Activated naive CD4-positive, alpha-beta T cell treated with anti-CD3 and anti-CD28 coated beads for 36 hours (primary cell): Measurements from ENCODE around the gene ANP32E. TPM values are rescaled to one million over a fixed set of nuclear protein-coding genes. Genes with fewer than 3 reads are reported as not detected.
A peak's percentile ranks its signal among the peaks of the same experiment; 100 is the strongest.
"Not testable (repeated sequence)": the region's sequence is repeated elsewhere in the genome, so short reads cannot be mapped to it uniquely, and the experiment has no call there.

Experiments
- CTCF ChIA-PET: fragments of 350-600 bp; sonication (Branson Sonifier 250); formaldehyde crosslinking; loops from one replicate; lab custom pipeline; 2021; ENCODE audit warnings: antibody characterized with exemption; lab: Charles Lee
- DNase-seq: peaks from one replicate; pipeline ENCODE4 v3.0.0-alpha.2; 2020
- H3K27ac Mint-ChIP-seq: one replicate; pipeline ENCODE4 v1.8.0; 2021; ENCODE audit warnings: mild to moderate bottlenecking, mixed read lengths
- H3K27me3 Mint-ChIP-seq: one replicate; pipeline ENCODE4 v1.8.0; 2021; ENCODE audit warnings: low read depth, mixed read lengths
- H3K36me3 Mint-ChIP-seq: one replicate; pipeline ENCODE4 v1.8.0; 2021; ENCODE audit warnings: low read depth, mixed read lengths
- H3K4me1 Mint-ChIP-seq: one replicate; pipeline ENCODE4 v1.8.0; 2021; ENCODE audit warnings: low read depth, mixed read lengths
- H3K4me3 Mint-ChIP-seq: one replicate; pipeline ENCODE4 v1.8.0; 2021; ENCODE audit warnings: mild to moderate bottlenecking, moderate library complexity, mixed read lengths
- H3K9me3 Mint-ChIP-seq: one replicate; pipeline ENCODE4 v1.8.0; 2021; ENCODE audit warnings: mixed read lengths
- intact Hi-C: fragments of 100-400 bp; cut with micrococcal nuclease; formaldehyde crosslinking; loops from one replicate; pipeline ENCODE4 v1.15.1; 2023
- total RNA-seq, 2 experiments: library from RNA; stranded (reverse); gene quantifications; one replicate each; pipeline ENCODE4 v1.2.3, GENCODE V29; 2021

ANP32E gene
- total RNA-seq, 2 experiments from 2014 or later, result 201 to 202 TPM

DNA sequence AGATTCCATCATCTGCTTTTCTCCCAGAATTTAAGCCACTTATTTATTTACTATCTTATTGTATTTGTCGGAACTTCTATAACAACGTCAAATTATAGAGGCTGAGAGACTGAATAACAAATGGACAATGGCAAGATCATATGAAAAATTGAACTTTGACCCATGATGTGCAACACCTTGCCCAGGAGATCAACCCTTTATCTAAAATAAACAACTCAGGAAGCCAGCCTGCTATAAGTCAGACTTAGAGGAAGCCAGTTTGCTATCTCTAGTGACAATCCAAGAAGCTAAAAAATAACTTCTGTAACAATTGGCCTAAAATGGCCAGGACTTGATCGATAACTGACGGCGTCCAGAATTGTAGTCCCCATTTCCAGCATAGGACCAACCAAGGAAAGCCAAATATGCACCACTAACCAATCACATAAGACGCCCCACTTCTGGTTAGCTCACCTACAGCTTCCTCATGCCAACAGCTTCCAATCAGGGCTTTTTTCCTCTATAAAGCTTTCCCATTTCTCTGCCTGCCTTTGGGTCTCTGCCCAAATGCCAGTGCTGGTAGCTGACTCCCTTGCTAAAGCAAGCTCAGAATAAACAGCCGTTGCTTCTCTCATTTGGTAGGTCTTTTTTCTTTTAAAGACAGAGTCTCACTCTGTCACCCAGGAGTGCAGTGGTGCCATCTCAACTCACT is 28.5 kb downstream of the ANP32E start:
- CTCF ChIA-PET, result interaction anchor here (1.0 to 1.9 kb wide), 2 partner anchors 20 to 40 kb away, joined by 4 to 5 read pairs; no protein-coding TSS in a partner anchor
- H3K27me3 Mint-ChIP-seq, result no peaks in the 10 kb centered on the region
- H3K36me3 Mint-ChIP-seq, result no peaks in the 10 kb centered on the region
- H3K4me3 Mint-ChIP-seq, result no peak overlapping the region
- no peak for DNase-seq
- no peaks in the 10 kb centered on the region for H3K9me3 Mint-ChIP-seq
- intact Hi-C loops, result no loop called here
- H3K4me1 Mint-ChIP-seq, result no peaks in the 10 kb centered on the region
- H3K27ac Mint-ChIP-seq, result no peak overlapping the region

DNA sequence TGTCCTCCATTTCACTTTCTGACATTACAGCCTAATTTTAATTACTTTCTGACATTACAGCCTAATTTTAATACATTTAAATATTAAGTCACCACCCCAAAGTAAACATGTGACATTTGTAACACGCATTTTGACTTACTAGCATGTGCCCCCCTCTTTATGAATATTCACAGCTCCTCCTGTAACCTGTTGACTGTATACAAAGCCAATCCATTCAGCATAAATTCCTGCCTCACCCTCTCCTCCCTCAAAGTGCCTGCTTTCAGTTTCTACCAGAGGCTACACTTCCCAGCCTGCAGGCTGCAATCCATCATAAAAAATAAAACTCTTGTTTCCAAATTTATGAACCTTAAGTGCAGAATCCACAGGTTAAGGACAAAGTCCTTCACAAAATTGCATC is 39.5 kb downstream of the ANP32E start:
- no peaks in the 10 kb centered on the region for H3K36me3 Mint-ChIP-seq
- H3K4me1 Mint-ChIP-seq, result no peaks in the 10 kb centered on the region
- no peaks in the 10 kb centered on the region for H3K27me3 Mint-ChIP-seq
- intact Hi-C loops, result no loop called here
- no peak overlapping the region for H3K27ac Mint-ChIP-seq
- no peak for DNase-seq
- H3K9me3 Mint-ChIP-seq, result no peaks in the 10 kb centered on the region
- CTCF ChIA-PET, result interaction anchor here (2.0 kb wide), 1 partner anchor 9 kb away, joined by 9 read pairs; no protein-coding TSS in a partner anchor
- no peak overlapping the region for H3K4me3 Mint-ChIP-seq

DNA sequence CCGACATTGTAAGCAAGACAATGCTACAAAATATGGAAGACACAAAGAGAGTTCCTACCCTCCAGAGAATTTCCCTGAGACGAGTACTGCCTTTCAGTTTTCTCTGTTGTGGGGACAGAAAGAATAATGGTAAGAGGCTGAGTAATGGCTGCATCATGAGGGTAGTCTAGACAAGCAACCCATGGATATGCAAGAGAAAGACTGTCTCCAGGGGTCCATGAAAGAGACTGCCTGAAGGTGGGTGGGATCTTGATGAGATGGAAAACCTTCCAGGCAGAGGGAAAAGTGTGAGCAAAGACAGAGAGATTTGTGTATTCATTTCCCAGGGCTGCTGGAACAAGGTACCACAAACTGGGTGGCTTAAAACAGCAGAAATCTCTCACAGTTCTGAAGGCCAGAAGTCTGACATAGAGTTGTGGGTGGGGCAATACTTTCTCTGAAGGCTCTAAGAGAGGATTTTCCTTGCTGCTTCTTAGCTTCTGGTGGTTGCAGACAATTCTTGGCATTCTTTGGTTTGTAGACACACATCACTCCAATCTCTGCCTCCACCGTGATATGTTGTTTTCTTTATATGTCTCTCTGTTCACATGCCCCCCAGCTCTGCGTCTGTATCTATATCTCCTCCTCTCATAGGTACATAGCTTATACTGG is 41.4 kb downstream of the ANP32E start:
- no peak for DNase-seq
- H3K4me3 Mint-ChIP-seq, result no peak overlapping the region
- H3K4me1 Mint-ChIP-seq, result no peaks in the 10 kb centered on the region
- H3K27me3 Mint-ChIP-seq, result no peaks in the 10 kb centered on the region
- CTCF ChIA-PET, result interaction anchor here (0.9 to 2.0 kb wide), 2 partner anchors 7 to 30 kb away, joined by 3 to 9 read pairs; no protein-coding TSS in a partner anchor
- H3K27ac Mint-ChIP-seq, result no peak overlapping the region
- intact Hi-C loops, result no loop called here
- H3K36me3 Mint-ChIP-seq, result no peaks in the 10 kb centered on the region
- H3K9me3 Mint-ChIP-seq, result no peaks in the 10 kb centered on the region

DNA sequence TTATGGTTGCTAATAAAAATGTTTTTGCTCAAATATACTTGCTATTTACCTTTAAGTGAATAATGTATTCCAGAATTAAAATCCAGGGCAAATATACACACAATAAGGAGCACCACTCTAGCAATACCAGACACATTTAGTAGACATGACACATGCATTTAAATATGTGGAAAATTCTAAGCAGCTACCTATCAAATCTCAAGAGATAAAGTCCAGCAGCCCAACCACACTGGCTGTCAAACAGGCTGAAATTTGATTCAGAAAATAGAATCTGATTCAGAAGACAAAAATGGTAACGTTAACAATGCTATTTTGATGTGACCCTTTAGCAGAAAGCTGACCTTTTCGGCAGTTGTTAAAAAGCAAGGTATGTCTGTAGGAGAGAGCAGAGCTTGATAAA is 43.9 kb downstream of the ANP32E start:
- Mint-ChIP-seq H3K36me3 (no peaks in the 10 kb centered on the region), H3K9me3 (no peaks in the 10 kb centered on the region), H3K27ac (no peak overlapping the region), H3K4me1 (peaks cover 8% of the 10 kb centered on the region), H3K27me3 (no peaks in the 10 kb centered on the region), H3K4me3 (no peak overlapping the region)
- DNase-seq, result no peak
- intact Hi-C loops, result no loop called here
- CTCF ChIA-PET, result interaction anchor here (0.7 to 1.3 kb wide), 2 partner anchors 13 to 119 kb away, joined by 3 to 4 read pairs; no protein-coding TSS in a partner anchor

DNA sequence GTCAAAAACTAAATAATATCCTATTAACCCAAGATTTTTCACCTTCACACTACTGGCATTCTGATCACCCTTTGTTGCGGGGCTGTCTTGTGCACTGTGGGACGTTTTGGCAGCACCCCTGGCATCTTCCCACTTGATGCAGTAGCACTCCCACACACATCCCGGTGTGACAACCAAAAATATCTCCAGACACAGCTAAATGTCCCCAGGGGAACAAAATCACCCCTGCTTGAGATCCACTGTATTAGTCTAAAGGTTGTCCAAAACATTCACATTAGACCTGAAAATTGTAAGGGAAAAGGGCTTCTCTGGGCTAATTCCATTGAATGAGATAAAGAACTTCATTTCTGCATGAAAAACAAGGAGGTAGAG is 48.4 kb downstream of the ANP32E start:
- DNase-seq, result no peak
- H3K9me3 Mint-ChIP-seq, result no peaks in the 10 kb centered on the region
- H3K4me1 Mint-ChIP-seq, result peaks cover 12% of the 10 kb centered on the region
- H3K27me3 Mint-ChIP-seq, result no peaks in the 10 kb centered on the region
- no peaks in the 10 kb centered on the region for H3K36me3 Mint-ChIP-seq
- CTCF ChIA-PET, result interaction anchor here (0.7 to 2.8 kb wide), 37 partner anchors 8 to 491 kb away, joined by 3 to 43 read pairs (median 5); partner anchors contain the start of gene VPS45
- intact Hi-C loops, result loop anchor here (1.0 to 2.0 kb wide), 4 partner anchors 25 to 225 kb away; no protein-coding TSS in a partner anchor
- no peak overlapping the region for H3K27ac Mint-ChIP-seq
- H3K4me3 Mint-ChIP-seq, result no peak overlapping the region

DNA sequence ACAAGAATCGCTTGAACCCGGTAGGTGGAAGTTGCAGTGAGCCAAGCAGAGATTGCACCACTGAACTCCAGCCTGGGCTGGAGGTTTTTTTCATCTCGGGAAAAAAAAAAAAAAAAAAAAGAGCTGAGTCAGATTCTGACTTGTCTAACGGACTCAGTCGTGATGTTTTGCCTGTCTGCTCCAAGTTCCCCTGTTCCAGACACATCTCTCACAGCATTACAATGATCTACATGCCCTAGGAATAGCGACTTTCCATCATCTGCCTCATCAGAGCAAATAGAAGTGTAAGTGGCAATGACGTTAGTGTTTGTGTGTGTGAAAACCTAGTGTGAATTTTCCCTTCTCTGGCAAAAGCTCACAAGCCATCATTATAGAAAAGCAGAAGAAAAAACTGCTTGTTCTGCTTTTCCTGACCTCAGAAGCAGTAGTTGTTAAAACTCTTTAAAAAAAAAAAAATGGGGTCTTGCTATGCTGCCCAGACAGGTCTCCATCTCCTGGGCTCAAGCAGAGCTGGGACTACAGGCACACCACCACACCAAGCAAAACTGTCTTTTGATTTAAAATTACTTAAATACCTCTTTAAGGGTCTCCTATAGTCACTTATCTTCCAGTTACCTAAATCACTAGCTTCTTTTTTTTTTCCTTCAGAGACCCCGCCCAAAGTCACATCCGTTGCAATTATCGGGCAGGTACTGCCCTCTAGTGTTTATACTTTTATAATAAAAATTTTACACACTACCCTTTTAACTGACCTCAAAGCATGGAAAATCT is 48.9 kb downstream of the ANP32E start:
- Mint-ChIP-seq H3K4me1 (peaks cover 12% of the 10 kb centered on the region), H3K9me3 (no peaks in the 10 kb centered on the region), H3K27me3 (no peaks in the 10 kb centered on the region), H3K4me3 (peak overlapping the region; percentile 15), H3K36me3 (no peaks in the 10 kb centered on the region), H3K27ac (peak overlapping the region; percentile 9)
- CTCF ChIA-PET, result interaction anchor here (0.6 to 2.8 kb wide), 50 partner anchors 8 to 1596 kb away, joined by 3 to 43 read pairs (median 5); partner anchors contain the start of gene VPS45
- DNase-seq, result peak; percentile 22
- intact Hi-C loops, result loop anchor here (1.0 to 2.0 kb wide), 4 partner anchors 24 to 225 kb away; no protein-coding TSS in a partner anchor

DNA sequence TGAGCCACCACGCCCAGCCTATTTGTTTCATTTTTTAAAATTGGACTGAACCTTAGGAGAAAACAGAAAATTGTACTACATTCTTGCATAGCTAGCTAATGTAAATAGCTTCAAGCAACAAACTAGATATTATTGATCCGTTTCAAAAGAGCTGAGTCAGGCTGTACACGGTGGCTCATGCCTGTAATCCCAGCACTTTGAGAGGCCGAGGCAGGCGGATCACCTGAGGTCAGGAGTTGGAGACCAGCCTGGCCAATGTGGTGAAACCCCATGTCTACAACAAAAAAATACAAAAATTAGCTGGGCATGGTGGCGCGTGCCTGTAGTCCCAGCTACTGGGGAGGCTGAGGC is 49.5 kb downstream of the ANP32E start:
- H3K27ac Mint-ChIP-seq, H3K9me3 Mint-ChIP-seq, H3K27me3 Mint-ChIP-seq, DNase-seq, H3K36me3 Mint-ChIP-seq, H3K4me3 Mint-ChIP-seq: not testable (repeated sequence)
- intact Hi-C loops, result loop anchor here (2.0 kb wide), 2 partner anchors 24 to 136 kb away; no protein-coding TSS in a partner anchor
- H3K4me1 Mint-ChIP-seq, result peaks cover 12% of the 10 kb centered on the region
- CTCF ChIA-PET, result interaction anchor here (0.6 to 2.8 kb wide), 29 partner anchors 9 to 297 kb away, joined by 3 to 43 read pairs (median 5); no protein-coding TSS in a partner anchor

DNA sequence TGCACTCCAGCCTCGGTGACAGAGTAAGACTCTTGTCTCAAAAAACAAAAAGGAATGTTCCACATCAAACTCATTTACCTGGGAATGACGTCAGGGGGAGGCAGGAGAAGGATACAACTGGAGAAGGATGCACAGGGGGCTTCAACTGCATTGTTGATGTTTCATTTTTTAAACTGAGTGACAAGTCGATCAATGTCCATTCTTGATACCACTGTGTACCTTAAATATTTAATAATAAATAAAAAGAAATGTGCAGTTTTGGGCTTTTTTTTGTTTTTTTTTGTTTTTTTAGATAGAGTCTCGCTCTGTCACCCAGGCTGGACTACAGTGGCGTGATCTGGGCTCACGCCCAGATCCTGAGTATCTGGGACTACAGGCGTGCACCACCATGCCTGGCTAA is 50.4 kb downstream of the ANP32E start:
- H3K4me3 Mint-ChIP-seq, result no peak overlapping the region
- no peaks in the 10 kb centered on the region for H3K9me3 Mint-ChIP-seq
- no peaks in the 10 kb centered on the region for H3K36me3 Mint-ChIP-seq
- intact Hi-C loops, result no loop called here
- H3K27ac Mint-ChIP-seq, result no peak overlapping the region
- peaks cover 12% of the 10 kb centered on the region for H3K4me1 Mint-ChIP-seq
- CTCF ChIA-PET, result interaction anchor here (0.6 to 2.5 kb wide), 6 partner anchors 40 to 247 kb away, joined by 3 to 6 read pairs (median 3); no protein-coding TSS in a partner anchor
- DNase-seq, result no peak
- no peaks in the 10 kb centered on the region for H3K27me3 Mint-ChIP-seq

DNA sequence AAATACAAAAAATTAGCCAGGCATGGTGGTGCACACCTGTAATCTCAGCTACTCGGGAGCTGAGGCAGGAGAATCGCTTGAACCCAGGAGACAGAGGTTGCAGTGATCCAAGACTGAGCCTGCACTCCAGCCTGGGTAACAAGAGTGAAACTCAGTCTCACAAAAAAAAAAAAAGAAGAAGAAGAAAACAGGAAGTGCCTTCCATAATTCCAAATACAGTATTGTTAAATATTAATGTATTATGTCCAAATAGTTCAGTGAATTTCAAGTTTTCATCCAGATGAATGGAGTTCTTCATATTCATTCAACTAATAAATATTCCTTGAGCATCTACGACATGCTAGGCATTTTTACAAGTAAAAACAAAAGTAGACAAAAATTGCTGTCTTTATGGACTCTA is 52.9 kb downstream of the ANP32E start:
- no peak overlapping the region for H3K27ac Mint-ChIP-seq
- intact Hi-C loops, result no loop called here
- H3K27me3 Mint-ChIP-seq, result no peaks in the 10 kb centered on the region
- CTCF ChIA-PET, result interaction anchor here (1.2 to 1.6 kb wide), 3 partner anchors 10 to 91 kb away, joined by 3 read pairs; no protein-coding TSS in a partner anchor
- H3K36me3 Mint-ChIP-seq, result no peaks in the 10 kb centered on the region
- no peaks in the 10 kb centered on the region for H3K9me3 Mint-ChIP-seq
- peaks cover 12% of the 10 kb centered on the region for H3K4me1 Mint-ChIP-seq
- no peak for DNase-seq
- H3K4me3 Mint-ChIP-seq, result no peak overlapping the region

DNA sequence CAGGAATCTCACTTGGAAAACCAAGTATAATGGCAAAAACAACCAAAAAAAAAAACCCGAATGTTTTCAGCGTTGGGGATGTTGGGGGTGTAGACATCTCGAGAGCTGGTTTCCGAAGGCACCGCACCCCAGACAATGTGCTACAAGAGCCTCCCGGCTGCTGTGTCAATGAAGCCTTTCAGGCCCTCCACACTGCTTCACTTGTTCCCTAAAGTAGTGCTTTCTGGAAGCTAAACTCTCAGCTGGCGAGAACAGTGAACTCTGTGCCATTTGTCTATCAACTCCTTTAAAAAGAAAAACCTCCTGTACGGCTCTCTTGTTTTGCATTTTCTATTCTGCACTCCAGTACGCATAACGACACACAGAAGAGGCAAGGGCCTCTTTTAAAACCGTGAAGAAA is 53.7 kb downstream of the ANP32E start:
- no peak for DNase-seq
- Mint-ChIP-seq H3K36me3 (no peaks in the 10 kb centered on the region), H3K4me3 (no peak overlapping the region), H3K4me1 (peaks cover 7% of the 10 kb centered on the region), H3K27me3 (no peaks in the 10 kb centered on the region), H3K9me3 (no peaks in the 10 kb centered on the region), H3K27ac (no peak overlapping the region)
- intact Hi-C loops, result no loop called here
- CTCF ChIA-PET, result interaction anchor here (1.2 kb wide), 1 partner anchor 131 kb away, joined by 3 read pairs; no protein-coding TSS in a partner anchor

DNA sequence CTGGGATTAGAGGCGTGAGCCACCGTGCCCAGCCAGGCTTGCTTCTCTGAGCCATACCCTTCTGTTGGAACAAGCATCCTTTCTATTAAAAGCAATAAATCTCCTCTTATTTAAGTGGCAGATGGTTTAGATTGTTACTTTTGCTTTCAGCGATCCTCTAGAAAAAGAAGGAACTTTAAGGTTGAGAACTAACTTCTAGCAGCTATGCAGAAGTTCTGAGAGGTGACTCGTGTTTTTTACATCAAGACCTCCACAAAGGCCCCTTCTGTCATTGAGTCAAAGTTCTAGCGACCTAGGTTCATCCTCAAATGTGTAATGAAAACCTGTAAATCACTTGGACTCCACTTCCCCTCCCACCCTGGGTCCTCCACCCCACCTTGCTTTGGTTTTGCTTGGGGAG is 55.4 kb downstream of the ANP32E start:
- CTCF ChIA-PET, result interaction anchor here (0.6 kb wide), 1 partner anchor 107 kb away, joined by 3 read pairs; no protein-coding TSS in a partner anchor
- Mint-ChIP-seq H3K9me3 (no peaks in the 10 kb centered on the region), H3K27me3 (no peaks in the 10 kb centered on the region), H3K36me3 (no peaks in the 10 kb centered on the region), H3K4me1 (no peaks in the 10 kb centered on the region), H3K27ac (no peak overlapping the region), H3K4me3 (no peak overlapping the region)
- DNase-seq, result no peak
- intact Hi-C loops, result no loop called here

DNA sequence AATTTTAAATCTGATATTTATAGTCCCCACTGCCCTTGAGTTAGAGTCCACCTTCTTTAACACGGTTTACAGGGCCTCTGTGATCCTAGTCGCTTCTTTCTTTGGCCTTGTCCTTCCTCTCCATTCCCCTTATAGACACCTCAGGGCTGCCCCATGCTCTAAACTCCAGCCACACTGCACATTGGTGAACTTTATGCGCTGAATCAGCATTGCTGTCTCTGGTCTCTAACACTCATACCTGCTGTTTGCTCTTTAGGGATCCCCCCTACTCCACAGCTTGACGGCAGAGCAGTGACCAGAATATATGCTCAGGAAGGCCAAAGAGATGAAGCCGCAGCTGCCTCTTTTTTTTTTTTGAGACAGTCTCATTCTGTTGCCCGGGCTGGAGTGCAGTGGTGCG is 56.0 kb downstream of the ANP32E start:
- Mint-ChIP-seq H3K4me1 (no peaks in the 10 kb centered on the region), H3K9me3 (no peaks in the 10 kb centered on the region), H3K4me3 (no peak overlapping the region), H3K36me3 (no peaks in the 10 kb centered on the region), H3K27ac (no peak overlapping the region), H3K27me3 (no peaks in the 10 kb centered on the region)
- CTCF ChIA-PET, result interaction anchor here (0.6 to 0.9 kb wide), 2 partner anchors 13 to 107 kb away, joined by 3 to 4 read pairs; no protein-coding TSS in a partner anchor
- intact Hi-C loops, result no loop called here
- DNase-seq, result no peak
